DND-41 (cell line): ENCODE results near the gene TMED10.
A peak's percentile ranks its signal among the peaks of the same experiment; 100 is the strongest.

Source experiments
- CTCF ChIP-seq: IDR thresholded peaks from 2 replicates; pipeline ENCODE4 v1.5.1; 2012; ENCODE audit warnings: borderline replicate concordance, low read length, moderate library complexity, mild to moderate bottlenecking; ENCODE audit not compliant: poor library complexity, severe bottlenecking; ENCODE audit errors: extremely low read depth
- EZH2 ChIP-seq: IDR thresholded peaks from 3 replicates; pipeline ENCODE4 v1.6.1; 2012; ENCODE audit warnings: borderline replicate concordance, low read depth, mild to moderate bottlenecking, moderate library complexity, low read length, inconsistent platforms; ENCODE audit not compliant: severe bottlenecking

DNA sequence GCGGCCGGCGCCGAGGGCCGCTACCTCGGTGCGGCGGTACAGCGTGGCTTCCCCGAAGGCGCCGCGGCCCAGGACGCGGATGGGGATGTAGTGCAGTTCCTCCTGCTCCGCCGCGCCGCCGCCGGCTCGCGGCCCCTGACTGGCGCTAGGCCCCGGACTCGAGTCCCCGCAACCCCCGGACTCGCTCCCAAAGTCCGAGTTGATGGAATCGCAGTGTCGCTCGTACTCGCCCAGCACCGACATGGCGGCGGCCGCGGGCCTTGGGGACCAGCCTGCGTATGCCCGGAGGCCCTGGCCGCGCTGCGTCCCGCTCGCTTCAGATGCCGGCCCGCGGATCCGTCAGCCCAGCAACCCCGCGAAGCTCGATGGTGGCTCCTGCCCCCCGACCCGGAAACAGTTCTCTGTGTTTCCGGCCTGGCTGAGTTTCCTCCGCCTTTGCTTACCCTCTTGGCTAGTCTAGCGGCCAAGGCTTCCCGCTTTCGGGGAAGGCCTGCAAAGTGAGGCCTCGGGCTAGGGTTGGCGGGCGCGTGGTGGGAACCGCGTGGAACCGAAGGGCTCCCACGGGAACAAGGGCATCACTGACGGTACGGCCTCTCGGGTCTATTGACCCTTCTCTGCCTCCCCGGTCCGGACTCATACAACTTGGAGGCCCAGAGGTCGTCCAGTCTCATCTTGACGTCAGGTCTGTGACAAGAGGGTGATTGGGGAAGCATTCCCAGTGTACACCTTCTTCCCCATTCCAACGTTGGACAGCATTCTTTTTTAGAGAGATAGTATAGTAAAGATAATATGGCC lies 49.5 kb downstream of the TMED10 start, which contains the start of gene NEK9:
- TF ChIP-seq CTCF (peak; percentile 2), EZH2 (no peak)
